Ascending aorta (tissue), 2 donors: Measurements from ENCODE around the gene KLF3. TPM values are rescaled to one million over a fixed set of nuclear protein-coding genes. Genes with fewer than 3 reads are reported as not detected.

Experiments used
- DNase-seq, 2 donors: peaks; one replicate each; pipeline ENCODE4 v3.0.0-alpha.2; 2019; ENCODE audit warnings: low spot score in 2 of 2
- H3K27ac ChIP-seq, 2 donors: fragments of 200-600 bp; sonication (generic); one replicate each; pipeline ENCODE4 v1.5.1; 2016 to 2017; ENCODE audit warnings: mild to moderate bottlenecking in 1 of 2
- H3K27me3 ChIP-seq: fragments of 200-600 bp; sonication (generic); one replicate; pipeline ENCODE4 v1.5.1; 2017
- H3K36me3 ChIP-seq, 2 donors: fragments of 200-600 bp; sonication (generic); one replicate each; pipeline ENCODE4 v1.5.1; 2016
- H3K4me1 ChIP-seq, 2 donors: fragments of 200-600 bp; sonication (generic); one replicate each; pipeline ENCODE4 v1.5.1; 2016 to 2017; ENCODE audit warnings: mild to moderate bottlenecking in 1 of 2
- H3K4me3 ChIP-seq, 2 donors: fragments of 200-600 bp; sonication (generic); one replicate each; pipeline ENCODE4 v1.5.1; 2016 to 2017; ENCODE audit warnings: mild to moderate bottlenecking in 1 of 2
- H3K9me3 ChIP-seq, 2 donors: fragments of 200-600 bp; sonication (generic); one replicate each; pipeline ENCODE4 v1.5.1; 2016
- intact Hi-C: fragments of 100-400 bp; cut with DNase I; formaldehyde crosslinking; loops from one replicate; pipeline ENCODE4 v1.15.1; 2023
- total RNA-seq: library from RNA; depleted of rRNA; stranded (reverse); fragments of >200 nt; gene quantifications from one replicate; pipeline ENCODE4 v1.1.0, GENCODE V29; 2016
- TF ChIP-seq, protein P1 (sequence below), 3 experiments: fragments of 200-600 bp in 2 of 3; fragments of 450-650 bp in 1 of 3; sonication (generic) in 2 of 3; IDR thresholded peaks; one replicate each; pipeline ENCODE4 v1.5.1; 2016 to 2019; ENCODE audit warnings: antibody characterized with exemption in 3 of 3, mild to moderate bottlenecking in 1 of 3, moderate library complexity in 1 of 3

KLF3 gene
- total RNA-seq, 1 donor from 2014 or later = 21.5 TPM

DNA sequence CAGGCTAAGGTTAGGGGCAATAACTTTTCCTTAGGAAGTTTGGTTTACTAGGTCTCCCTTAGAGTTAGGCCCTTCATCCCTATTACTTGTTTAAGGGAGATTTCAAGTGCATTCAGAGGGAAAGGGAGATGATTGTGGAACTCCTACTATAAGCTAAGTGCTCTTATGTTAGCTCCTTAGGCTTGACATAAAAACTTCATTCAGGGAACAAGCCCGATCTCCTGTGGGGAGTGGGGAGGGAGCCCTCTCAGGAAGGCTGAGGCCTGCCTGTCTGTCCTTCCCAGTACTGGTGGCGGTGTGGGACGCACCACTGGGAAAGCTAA is 8.0 kb downstream of the KLF3 start:
- no peaks in the 10 kb centered on the region for H3K27me3 ChIP-seq
- DNase-seq = no peak
- no peaks in the 10 kb centered on the region for H3K36me3 ChIP-seq
- TF ChIP-seq, protein P1, sequence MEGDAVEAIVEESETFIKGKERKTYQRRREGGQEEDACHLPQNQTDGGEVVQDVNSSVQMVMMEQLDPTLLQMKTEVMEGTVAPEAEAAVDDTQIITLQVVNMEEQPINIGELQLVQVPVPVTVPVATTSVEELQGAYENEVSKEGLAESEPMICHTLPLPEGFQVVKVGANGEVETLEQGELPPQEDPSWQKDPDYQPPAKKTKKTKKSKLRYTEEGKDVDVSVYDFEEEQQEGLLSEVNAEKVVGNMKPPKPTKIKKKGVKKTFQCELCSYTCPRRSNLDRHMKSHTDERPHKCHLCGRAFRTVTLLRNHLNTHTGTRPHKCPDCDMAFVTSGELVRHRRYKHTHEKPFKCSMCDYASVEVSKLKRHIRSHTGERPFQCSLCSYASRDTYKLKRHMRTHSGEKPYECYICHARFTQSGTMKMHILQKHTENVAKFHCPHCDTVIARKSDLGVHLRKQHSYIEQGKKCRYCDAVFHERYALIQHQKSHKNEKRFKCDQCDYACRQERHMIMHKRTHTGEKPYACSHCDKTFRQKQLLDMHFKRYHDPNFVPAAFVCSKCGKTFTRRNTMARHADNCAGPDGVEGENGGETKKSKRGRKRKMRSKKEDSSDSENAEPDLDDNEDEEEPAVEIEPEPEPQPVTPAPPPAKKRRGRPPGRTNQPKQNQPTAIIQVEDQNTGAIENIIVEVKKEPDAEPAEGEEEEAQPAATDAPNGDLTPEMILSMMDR (IDR thresholded peaks at IDR 0.05) = no peak
- H3K4me1 ChIP-seq = peaks cover 47 to 78% of the 10 kb centered on the region in 2 donors
- peak overlapping the region; percentile 91 to 99 for H3K27ac ChIP-seq
- H3K4me3 ChIP-seq = peak overlapping the region; percentile 25 to 27
- intact Hi-C loops = loop anchor here (5.0 kb wide), 2 partner anchors 405 to 610 kb away; no protein-coding TSS in a partner anchor
- H3K9me3 ChIP-seq = no peaks in the 10 kb centered on the region

DNA sequence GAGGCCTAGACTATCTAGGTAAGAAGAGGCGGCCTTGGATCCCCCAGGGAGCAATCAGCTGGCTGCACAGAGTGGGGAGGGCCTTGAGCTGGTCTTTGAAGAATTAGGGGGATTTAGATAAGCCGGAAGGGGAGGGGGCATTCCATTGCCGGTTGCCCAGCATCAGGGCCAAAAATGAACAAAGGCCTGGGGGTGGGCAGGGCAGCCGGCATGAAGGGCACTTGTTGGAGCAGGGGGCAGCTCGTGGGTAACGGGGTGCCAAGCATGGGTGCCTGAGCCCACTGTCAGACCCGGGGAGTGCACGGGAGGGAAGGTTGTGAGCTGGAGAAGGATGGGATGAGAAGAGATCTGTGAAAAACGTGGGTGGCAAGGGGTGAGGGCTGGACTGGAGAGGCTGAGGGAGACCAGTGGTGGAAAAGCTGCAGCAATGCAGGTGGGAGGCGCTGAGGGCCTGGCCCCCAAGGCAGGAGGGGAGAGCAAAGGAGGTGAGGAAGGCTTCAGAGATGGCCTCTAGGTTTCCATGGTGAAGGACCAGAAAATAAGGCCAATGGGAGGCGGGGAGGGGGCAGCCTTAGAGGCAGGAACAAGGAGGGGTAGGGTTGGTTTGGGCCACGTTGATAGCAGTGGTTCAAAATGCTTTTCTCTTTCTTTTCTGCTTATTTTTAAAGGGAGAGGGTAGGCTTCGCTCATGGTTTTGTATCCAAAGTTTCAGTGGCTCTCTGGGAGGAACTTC is 8.6 kb downstream of the KLF3 start:
- Histone ChIP-seq H3K27ac (peak overlapping the region; percentile 91 to 99), H3K36me3 (no peaks in the 10 kb centered on the region), H3K27me3 (no peaks in the 10 kb centered on the region), H3K9me3 (no peaks in the 10 kb centered on the region), H3K4me3 (peak overlapping the region; percentile 25 to 27), H3K4me1 (peaks cover 47 to 82% of the 10 kb centered on the region in 2 donors)
- no peak for DNase-seq
- intact Hi-C loops = loop anchor here (5.0 kb wide), 2 partner anchors 405 to 610 kb away; no protein-coding TSS in a partner anchor
- TF ChIP-seq, protein P1 (IDR thresholded peaks at IDR 0.05) = no peak

DNA sequence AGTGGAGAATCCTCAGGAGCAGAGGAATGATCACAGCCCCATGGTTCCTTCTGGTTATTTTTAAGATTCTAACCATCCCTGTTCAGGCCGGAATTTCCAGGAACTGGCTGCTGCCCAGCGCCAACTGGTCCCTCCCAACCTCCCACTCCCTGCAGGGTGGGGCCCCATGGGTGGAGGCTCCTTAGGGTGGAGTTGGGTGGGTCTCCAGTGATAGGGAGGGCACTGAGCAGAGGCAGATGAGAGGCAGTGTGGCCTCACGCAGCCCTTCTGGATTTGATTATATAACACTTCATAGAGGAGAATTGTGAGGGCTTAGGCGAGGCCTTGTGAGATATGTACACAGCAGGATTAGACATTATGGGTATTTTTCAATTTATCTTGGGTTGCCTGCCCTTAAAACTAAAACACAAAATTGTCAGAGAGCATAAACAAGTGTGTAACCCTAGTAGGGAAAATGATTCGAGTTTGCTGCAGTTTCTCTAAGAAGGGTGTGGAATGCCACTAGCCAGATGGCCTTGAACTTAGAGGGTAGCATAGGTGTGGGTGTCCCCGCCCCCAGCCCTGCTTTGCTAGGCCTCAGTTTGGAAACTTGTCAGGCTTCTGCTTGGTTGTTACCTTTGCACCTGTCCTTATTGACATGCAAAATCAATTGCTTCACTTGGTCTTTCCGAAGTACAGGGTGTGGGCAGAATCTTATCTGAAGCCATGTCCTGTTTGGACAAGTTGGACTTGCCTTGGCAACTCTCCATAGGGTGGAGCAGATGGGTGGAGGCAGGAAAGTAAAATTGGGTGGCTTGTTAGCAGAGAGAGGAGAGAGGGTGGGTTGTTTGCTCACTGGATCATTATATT is 9.4 kb downstream of the KLF3 start:
- intact Hi-C loops = loop anchor here (5.0 kb wide), 2 partner anchors 406 to 611 kb away; no protein-coding TSS in a partner anchor
- no peaks in the 10 kb centered on the region for H3K36me3 ChIP-seq
- H3K9me3 ChIP-seq = no peaks in the 10 kb centered on the region
- peak overlapping the region; percentile 91 to 99 for H3K27ac ChIP-seq
- H3K4me3 ChIP-seq = peak overlapping the region in 1 of 2 donors; percentile 51
- H3K27me3 ChIP-seq = no peaks in the 10 kb centered on the region
- DNase-seq = no peak
- TF ChIP-seq, protein P1 (IDR thresholded peaks at IDR 0.05) = no peak
- peaks cover 47 to 85% of the 10 kb centered on the region in 2 donors for H3K4me1 ChIP-seq

DNA sequence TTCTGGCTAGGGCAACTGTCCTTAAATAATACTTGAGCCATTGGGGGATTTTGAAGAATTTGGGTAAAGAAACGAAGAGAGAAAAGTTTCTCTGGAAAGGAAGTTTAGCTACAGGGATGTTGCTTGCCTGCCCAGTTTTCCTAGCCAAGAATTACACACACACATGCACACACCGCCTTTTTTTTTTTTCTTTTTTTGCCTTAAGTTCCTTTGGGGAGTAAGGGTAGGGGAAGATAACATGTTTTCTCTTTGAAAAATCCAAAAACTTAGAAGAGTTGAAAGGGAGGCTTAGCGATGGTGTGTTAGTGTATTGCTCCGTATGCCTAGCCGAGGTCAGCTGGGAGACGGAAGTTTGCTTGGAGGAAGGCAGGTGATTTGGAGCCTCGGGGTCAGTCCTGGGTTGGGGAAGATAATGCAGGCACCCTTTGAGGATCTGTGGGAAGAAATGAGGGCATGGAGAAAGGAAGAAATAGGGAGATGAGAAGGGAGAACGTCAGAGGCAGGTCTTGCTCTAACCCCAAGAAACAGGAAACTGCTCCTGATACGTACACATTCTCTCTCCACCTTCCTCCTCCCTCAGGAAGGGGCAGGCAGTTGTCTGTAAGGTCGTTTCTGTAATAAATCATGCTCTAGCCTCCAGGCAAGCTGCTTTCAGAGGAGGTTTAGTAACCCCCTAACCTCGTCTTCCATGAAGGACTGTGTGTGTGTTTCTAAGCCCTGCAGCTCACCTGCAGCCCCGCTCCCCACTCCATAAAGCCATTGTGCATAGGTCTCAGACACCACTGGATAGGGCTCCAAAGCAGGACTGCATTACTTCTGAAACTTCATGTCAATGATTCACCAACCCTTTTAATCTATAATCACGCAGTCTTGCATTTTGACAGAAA is 10.5 kb downstream of the KLF3 start:
- intact Hi-C loops = loop anchor here (1.0 to 5.0 kb wide), 4 partner anchors 354 to 612 kb away; no protein-coding TSS in a partner anchor

More for the DNA sequence above, 10.5 kb downstream of the KLF3 start:
- Histone ChIP-seq H3K36me3 (no peaks in the 10 kb centered on the region), H3K27me3 (no peaks in the 10 kb centered on the region), H3K4me3 (peak overlapping the region; percentile 15 to 51), H3K4me1 (peaks cover 47 to 76% of the 10 kb centered on the region in 2 donors), H3K9me3 (no peaks in the 10 kb centered on the region), H3K27ac (peak overlapping the region; percentile 91 to 99)
- TF ChIP-seq, protein P1 (IDR thresholded peaks at IDR 0.05) = no peak
- no peak for DNase-seq
